Inflammatory macrophage (primary cell): Measurements from ENCODE around the gene OR51B2.
A peak's percentile ranks its signal among the peaks of the same experiment; 100 is the strongest.

ENCODE experiments used
- DNase-seq, 2 donors: peaks; one replicate each; pipeline ENCODE4 v3.0.0-alpha.2; 2020 to 2022

Gene OR51B2

DNA sequence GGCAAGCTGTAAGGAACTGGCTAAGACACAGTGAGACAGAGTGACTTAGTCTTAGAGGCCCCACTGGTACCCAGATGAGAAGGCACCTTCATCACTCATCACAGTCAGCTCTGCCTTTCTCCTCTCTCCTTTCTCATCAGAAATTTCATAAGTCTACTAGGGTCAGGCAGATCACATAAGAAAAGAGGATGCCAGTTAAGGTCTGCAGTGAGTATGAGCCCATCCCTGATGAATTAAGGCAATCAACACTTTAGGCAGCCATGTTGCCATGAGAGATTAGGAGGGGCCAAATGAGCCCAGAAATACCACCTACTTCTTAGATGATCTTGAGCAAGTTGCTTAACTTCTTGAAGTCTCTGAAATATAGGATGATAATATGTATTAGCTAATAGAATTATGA is 42.5 kb downstream of the OR51B2 start:
- DNase-seq, result no peak

GRCh38 chr11:5280582-5281102 is 43.5 kb downstream of the OR51B2 start:
- DNase-seq, result peak; percentile 71 to 73

DNA sequence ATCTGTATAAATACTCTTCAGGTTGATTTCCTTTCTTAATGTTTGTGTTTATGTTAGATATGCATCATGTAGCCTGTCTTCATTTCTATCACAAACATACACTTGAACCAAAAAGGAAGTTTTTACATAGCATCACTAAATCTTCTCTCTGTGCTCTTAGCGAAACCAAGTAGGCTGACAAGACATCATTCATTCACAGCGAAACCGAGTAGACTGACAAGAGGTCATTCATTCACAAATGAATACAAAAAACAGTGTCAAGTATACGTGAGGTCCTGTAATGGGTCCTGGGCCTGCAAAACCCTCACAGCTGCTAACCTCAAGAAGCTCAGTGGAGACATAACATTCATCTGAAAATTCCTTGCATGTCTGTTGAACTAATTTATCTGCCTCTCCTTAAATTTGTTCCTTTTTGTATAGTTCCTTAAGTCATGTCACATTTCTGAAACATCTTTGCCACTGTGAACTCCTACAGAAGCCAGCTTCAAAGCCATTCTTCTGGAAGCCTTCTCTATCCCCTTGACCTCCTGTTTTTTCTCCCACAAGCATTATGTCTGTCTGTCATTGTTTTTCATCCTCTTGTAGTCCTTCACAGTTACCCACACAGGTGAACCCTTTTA is 44.5 kb downstream of the OR51B2 start:
- no peak for DNase-seq

GRCh38 chr11:5277807-5278382 is 46.2 kb downstream of the OR51B2 start:
- DNase-seq, result no peak

DNA sequence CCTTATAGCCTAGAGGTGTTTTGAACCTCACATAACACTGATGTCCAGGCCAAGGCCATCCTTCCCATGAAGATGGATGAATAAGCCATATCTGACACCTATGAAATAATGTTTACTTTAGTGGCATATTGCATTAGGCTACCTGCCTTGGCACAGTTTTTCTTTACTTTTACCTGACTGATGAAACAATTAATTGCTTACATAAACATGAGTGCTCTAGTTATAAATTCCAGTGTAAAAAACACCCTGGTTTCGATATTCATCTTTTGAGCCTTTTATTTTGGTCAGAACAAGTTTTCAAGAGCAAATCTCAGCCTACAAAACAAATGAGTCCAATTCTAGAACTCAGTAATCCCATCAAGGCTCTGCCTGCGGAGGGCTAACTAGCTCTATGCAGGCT is 47.4 kb downstream of the OR51B2 start:
- no peak for DNase-seq

DNA sequence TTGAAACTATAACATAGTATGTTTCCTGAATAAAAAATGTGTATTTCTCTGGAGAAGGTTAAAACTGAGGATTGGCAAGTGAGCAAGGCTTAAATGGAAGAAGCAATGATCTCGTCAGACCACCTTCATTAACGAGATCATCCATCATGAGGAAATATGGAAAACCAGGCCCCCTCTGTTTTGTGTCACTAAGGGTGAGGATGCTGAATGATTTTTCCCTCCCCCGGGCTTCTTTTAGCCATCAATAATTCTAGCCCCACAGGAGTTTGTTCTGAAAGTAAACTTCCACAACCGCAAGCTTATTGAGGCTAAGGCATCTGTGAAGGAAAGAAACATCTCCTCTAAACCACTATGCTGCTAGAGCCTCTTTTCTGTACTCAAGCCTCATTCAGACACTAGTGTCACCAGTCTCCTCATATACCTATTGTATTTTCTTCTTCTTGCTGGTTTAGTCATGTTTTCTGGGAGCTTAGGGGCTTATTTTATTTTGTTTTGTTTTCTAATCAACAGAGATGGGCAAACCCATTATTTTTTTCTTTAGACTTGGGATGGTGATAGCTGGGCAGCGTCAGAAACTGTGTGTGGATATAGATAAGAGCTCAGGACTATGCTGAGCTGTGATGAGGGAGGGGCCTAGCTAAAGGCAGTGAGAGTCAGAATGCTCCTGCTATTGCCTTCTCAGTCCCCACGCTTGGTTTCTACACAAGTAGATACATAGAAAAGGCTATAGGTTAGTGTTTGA is 48.6 kb downstream of the OR51B2 start:
- DNase-seq, result no peak

DNA sequence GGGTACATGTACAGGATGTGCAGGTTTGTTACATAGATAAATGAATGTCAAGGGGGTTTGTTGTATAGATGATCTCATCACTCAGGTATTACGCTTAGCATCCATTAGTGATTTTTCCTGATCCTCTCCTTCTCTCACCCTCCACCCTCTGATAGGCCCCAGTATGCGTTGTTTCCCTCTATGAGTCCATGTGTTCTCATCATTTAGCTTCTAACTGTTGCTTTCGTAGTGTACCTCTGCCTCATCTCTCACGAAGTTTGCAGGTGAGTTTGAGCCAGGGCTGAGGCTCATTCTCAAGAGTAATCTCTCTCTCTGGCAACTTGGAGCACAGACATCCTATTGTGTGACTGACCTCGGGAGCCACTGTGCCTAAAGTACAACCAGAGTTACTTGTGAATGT is 49.7 kb downstream of the OR51B2 start:
- no peak for DNase-seq
